Stimulated activated memory B cell treated with anti-CD40 and anti-IgM and Interleukin-4, amounts not matched to agents 10 μg/mL and 1 μg/mL and 100 μg/mL, for 72 hours (primary cell): ENCODE results near the gene ADPRHL1.
A peak's percentile ranks its signal among the peaks of the same experiment; 100 is the strongest.

Experiments
- ATAC-seq: fragments of 150-1000 bp; cut with Tn5 transposase; 2 replicates; pipeline ENCODE4 v1.10.0; 2021
- H3K27ac Mint-ChIP-seq: one replicate; pipeline ENCODE4 v1.8.0; 2022; ENCODE audit warnings: mild to moderate bottlenecking, mixed read lengths
- H3K27me3 Mint-ChIP-seq: one replicate; pipeline ENCODE4 v1.8.0; 2022; ENCODE audit warnings: mixed read lengths
- H3K36me3 Mint-ChIP-seq: one replicate; pipeline ENCODE4 v1.8.0; 2022; ENCODE audit warnings: mixed read lengths
- H3K4me1 Mint-ChIP-seq: one replicate; pipeline ENCODE4 v1.8.0; 2022; ENCODE audit warnings: mixed read lengths
- H3K4me3 Mint-ChIP-seq: one replicate; pipeline ENCODE4 v1.8.0; 2022; ENCODE audit warnings: mild to moderate bottlenecking, moderate library complexity, mixed read lengths
- H3K9me3 Mint-ChIP-seq: one replicate; pipeline ENCODE4 v1.8.0; 2022; ENCODE audit warnings: mixed read lengths

The ADPRHL1 gene

GRCh38 chr13:113421673-113422270 is 31.5 kb downstream of the ADPRHL1 start:
- Mint-ChIP-seq H3K9me3 (peaks cover 7% of the 10 kb centered on the region), H3K27ac (no peak overlapping the region), H3K4me1 (peaks cover 3% of the 10 kb centered on the region), H3K4me3 (no peak overlapping the region), H3K36me3 (no peaks in the 10 kb centered on the region), H3K27me3 (peaks cover 35% of the 10 kb centered on the region)
- no peak for ATAC-seq

GRCh38 chr13:113420833-113421600 is 32.3 kb downstream of the ADPRHL1 start:
- no peak overlapping the region for H3K27ac Mint-ChIP-seq
- peaks cover 38% of the 10 kb centered on the region for H3K27me3 Mint-ChIP-seq
- H3K4me3 Mint-ChIP-seq, result no peak overlapping the region
- H3K9me3 Mint-ChIP-seq, result peaks cover 7% of the 10 kb centered on the region
- peak; percentile 70 for ATAC-seq
- H3K4me1 Mint-ChIP-seq, result peaks cover 6% of the 10 kb centered on the region
- no peaks in the 10 kb centered on the region for H3K36me3 Mint-ChIP-seq

GRCh38 chr13:113420232-113420631 is 33.1 kb downstream of the ADPRHL1 start:
- no peak overlapping the region for H3K27ac Mint-ChIP-seq
- H3K4me1 Mint-ChIP-seq, result peaks cover 6% of the 10 kb centered on the region
- no peaks in the 10 kb centered on the region for H3K36me3 Mint-ChIP-seq
- peaks cover 7% of the 10 kb centered on the region for H3K9me3 Mint-ChIP-seq
- H3K4me3 Mint-ChIP-seq, result no peak overlapping the region
- peaks cover 36% of the 10 kb centered on the region for H3K27me3 Mint-ChIP-seq
- ATAC-seq, result no peak

- no peak for ATAC-seq
- peaks cover 5% of the 10 kb centered on the region for H3K9me3 Mint-ChIP-seq
- H3K4me1 Mint-ChIP-seq, result peaks cover 6% of the 10 kb centered on the region
- H3K36me3 Mint-ChIP-seq, result no peaks in the 10 kb centered on the region
- H3K27me3 Mint-ChIP-seq, result peaks cover 33% of the 10 kb centered on the region
- H3K4me3 Mint-ChIP-seq, result no peak overlapping the region
- peak overlapping the region; percentile 48 for H3K27ac Mint-ChIP-seq
Observed at GRCh38 chr13:113419531-113420193, 33.6 kb downstream of the ADPRHL1 start.

- H3K4me1 Mint-ChIP-seq, result peaks cover 6% of the 10 kb centered on the region
- H3K4me3 Mint-ChIP-seq, result no peak overlapping the region
- H3K9me3 Mint-ChIP-seq, result peaks cover 2% of the 10 kb centered on the region
- H3K36me3 Mint-ChIP-seq, result no peaks in the 10 kb centered on the region
- ATAC-seq, result no peak
- H3K27ac Mint-ChIP-seq, result peak overlapping the region; percentile 48
- H3K27me3 Mint-ChIP-seq, result peaks cover 33% of the 10 kb centered on the region
Observed at GRCh38 chr13:113418722-113419049, 34.6 kb downstream of the ADPRHL1 start.

- Mint-ChIP-seq H3K27ac (no peak overlapping the region), H3K9me3 (peaks cover 4% of the 10 kb centered on the region), H3K4me1 (peaks cover 6% of the 10 kb centered on the region), H3K4me3 (no peak overlapping the region), H3K36me3 (peaks cover 4% of the 10 kb centered on the region), H3K27me3 (peaks cover 39% of the 10 kb centered on the region)
- ATAC-seq, result no peak
Observed at GRCh38 chr13:113417836-113418721, 35.2 kb downstream of the ADPRHL1 start.

- ATAC-seq, result no peak
- Mint-ChIP-seq H3K36me3 (peaks cover 6% of the 10 kb centered on the region), H3K4me1 (peaks cover 6% of the 10 kb centered on the region), H3K9me3 (peaks cover 6% of the 10 kb centered on the region), H3K27ac (no peak overlapping the region), H3K27me3 (peaks cover 36% of the 10 kb centered on the region), H3K4me3 (no peak overlapping the region)
Observed at GRCh38 chr13:113417008-113417751, 36.1 kb downstream of the ADPRHL1 start.

- H3K36me3 Mint-ChIP-seq, result peaks cover 6% of the 10 kb centered on the region
Observed at GRCh38 chr13:113415825-113416224, 37.5 kb downstream of the ADPRHL1 start.

GRCh38 chr13:113415032-113415431 is 38.3 kb downstream of the ADPRHL1 start:
- peaks cover 6% of the 10 kb centered on the region for H3K4me1 Mint-ChIP-seq
- ATAC-seq, result no peak
- peaks cover 26% of the 10 kb centered on the region for H3K27me3 Mint-ChIP-seq

More at GRCh38 chr13:113415825-113416224, 37.5 kb downstream of the ADPRHL1 start:
- peaks cover 26% of the 10 kb centered on the region for H3K27me3 Mint-ChIP-seq
- ATAC-seq, result no peak
- peaks cover 9% of the 10 kb centered on the region for H3K9me3 Mint-ChIP-seq
- H3K4me1 Mint-ChIP-seq, result peaks cover 6% of the 10 kb centered on the region
- no peak overlapping the region for H3K4me3 Mint-ChIP-seq
- H3K27ac Mint-ChIP-seq, result no peak overlapping the region

GRCh38 chr13:113414335-113414734 is 39.0 kb downstream of the ADPRHL1 start:
- peaks cover 9% of the 10 kb centered on the region for H3K4me1 Mint-ChIP-seq
- no peak for ATAC-seq
- no peak overlapping the region for H3K27ac Mint-ChIP-seq
- H3K4me3 Mint-ChIP-seq, result no peak overlapping the region
- peaks cover 26% of the 10 kb centered on the region for H3K27me3 Mint-ChIP-seq
- peaks cover 6% of the 10 kb centered on the region for H3K36me3 Mint-ChIP-seq
- H3K9me3 Mint-ChIP-seq, result peaks cover 9% of the 10 kb centered on the region

More at GRCh38 chr13:113415032-113415431, 38.3 kb downstream of the ADPRHL1 start:
- peaks cover 6% of the 10 kb centered on the region for H3K36me3 Mint-ChIP-seq
- no peak overlapping the region for H3K4me3 Mint-ChIP-seq
- H3K27ac Mint-ChIP-seq, result no peak overlapping the region
- H3K9me3 Mint-ChIP-seq, result peaks cover 9% of the 10 kb centered on the region

GRCh38 chr13:113413898-113414282 is 39.4 kb downstream of the ADPRHL1 start:
- Mint-ChIP-seq H3K27me3 (peaks cover 26% of the 10 kb centered on the region), H3K36me3 (peaks cover 6% of the 10 kb centered on the region), H3K4me1 (peaks cover 14% of the 10 kb centered on the region), H3K9me3 (peaks cover 7% of the 10 kb centered on the region), H3K4me3 (no peak overlapping the region), H3K27ac (no peak overlapping the region)
- ATAC-seq, result no peak

- Mint-ChIP-seq H3K27me3 (peaks cover 26% of the 10 kb centered on the region), H3K4me3 (no peak overlapping the region), H3K27ac (no peak overlapping the region), H3K36me3 (peaks cover 6% of the 10 kb centered on the region), H3K4me1 (peaks cover 15% of the 10 kb centered on the region), H3K9me3 (peaks cover 7% of the 10 kb centered on the region)
- no peak for ATAC-seq
Observed at GRCh38 chr13:113413178-113413897, 40.0 kb downstream of the ADPRHL1 start.

GRCh38 chr13:113412440-113412839 is 40.8 kb downstream of the ADPRHL1 start:
- H3K9me3 Mint-ChIP-seq, result peaks cover 7% of the 10 kb centered on the region
- peaks cover 31% of the 10 kb centered on the region for H3K27me3 Mint-ChIP-seq
- H3K27ac Mint-ChIP-seq, result no peak overlapping the region
- peaks cover 18% of the 10 kb centered on the region for H3K4me1 Mint-ChIP-seq
- peaks cover 6% of the 10 kb centered on the region for H3K36me3 Mint-ChIP-seq
- H3K4me3 Mint-ChIP-seq, result no peak overlapping the region
- no peak for ATAC-seq
